Measurements from ENCODE around the gene CLIC3.
A peak's percentile ranks its signal among the peaks of the same experiment; 100 is the strongest.

CLIC3 gene

DNA sequence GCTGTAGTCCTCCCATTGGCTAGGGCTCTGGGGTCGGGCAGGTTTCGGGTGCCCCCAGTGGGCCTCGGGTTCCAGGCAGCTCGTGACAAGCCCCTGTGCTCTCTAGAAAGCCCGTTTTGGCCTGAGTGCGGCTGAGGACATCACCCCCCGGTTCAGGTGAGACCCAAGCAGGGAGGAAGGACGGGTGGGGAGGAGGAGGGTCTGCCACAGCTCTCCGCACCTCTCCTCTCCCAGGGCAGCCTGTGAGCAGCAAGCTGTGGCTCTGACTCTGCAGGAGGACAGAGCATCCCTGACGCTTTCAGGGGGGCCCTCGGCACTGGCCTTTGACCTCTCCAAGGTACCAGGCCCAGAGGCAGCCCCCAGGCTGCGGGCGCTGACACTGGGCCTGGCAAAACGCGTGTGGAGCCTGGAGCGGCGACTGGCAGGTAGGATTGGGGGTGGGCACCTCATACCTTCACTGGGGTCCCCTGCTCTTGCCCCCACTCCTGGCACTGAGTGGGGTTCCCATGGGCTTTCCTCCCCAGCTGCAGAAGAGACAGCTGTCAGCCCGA is 3.5 kb downstream of the CLIC3 start:
- TF ChIP-seq POLR2A (IDR thresholded peaks at IDR 0.05; ENCODE audit: low read length): no peak
- TF ChIP-seq GATA1 (IDR thresholded peaks at IDR 0.05; ENCODE audit: low read depth, low read length): no peak
- no peak for DNase-seq

DNA sequence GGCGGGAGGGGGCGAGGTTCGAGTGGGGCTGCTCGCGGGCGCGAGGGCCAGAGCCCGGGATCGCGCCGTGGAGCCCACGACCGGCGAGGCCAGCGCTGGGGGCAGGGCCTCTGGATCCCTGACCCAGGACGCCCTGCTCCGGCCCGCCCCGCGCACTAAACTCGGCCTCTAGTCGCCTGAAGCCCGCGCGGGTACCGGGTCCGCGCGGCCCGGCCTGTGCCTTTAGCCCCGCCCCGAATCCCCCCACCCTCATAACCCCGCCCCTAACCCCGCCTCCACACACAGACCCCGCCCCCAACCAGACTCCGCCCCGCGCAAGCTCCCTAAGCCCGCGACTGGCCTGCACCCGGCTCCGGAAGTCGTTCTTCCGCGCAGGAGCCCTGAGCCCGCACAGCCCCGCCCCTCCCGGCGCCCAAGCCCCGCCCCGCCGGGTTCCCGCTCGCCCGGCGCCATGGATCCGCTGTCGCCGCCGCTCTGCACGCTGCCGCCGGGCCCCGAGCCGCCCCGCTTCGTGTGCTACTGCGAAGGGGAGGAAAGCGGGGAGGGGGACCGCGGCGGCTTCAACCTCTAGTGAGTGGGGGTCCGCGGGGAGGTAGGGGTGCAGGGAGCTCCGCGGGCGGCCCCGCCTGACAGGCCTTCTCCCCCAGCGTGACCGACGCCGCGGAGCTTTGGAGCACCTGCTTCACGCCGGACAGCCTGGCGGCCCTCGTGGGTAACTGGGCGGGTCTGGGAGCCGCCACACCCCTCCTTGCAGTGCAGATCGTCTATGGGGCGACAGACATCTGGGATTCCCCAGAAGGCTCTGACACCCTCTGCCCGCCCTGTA is 4.2 kb downstream of the CLIC3 start, which contains the start of gene PAXX:
Gene PAXX (plus strand): TSS at position 430 of the 826 bp plus-strand sequence. CDS start 22 bp downstream, at position 452.
- peak; percentile 91 to 92 for DNase-seq
- TF ChIP-seq POLR2A (IDR thresholded peaks at IDR 0.05; ENCODE audit: low read length) (peak; percentile 49), GATA1 (IDR thresholded peaks at IDR 0.05; ENCODE audit: low read depth, low read length) (no peak)

DNA sequence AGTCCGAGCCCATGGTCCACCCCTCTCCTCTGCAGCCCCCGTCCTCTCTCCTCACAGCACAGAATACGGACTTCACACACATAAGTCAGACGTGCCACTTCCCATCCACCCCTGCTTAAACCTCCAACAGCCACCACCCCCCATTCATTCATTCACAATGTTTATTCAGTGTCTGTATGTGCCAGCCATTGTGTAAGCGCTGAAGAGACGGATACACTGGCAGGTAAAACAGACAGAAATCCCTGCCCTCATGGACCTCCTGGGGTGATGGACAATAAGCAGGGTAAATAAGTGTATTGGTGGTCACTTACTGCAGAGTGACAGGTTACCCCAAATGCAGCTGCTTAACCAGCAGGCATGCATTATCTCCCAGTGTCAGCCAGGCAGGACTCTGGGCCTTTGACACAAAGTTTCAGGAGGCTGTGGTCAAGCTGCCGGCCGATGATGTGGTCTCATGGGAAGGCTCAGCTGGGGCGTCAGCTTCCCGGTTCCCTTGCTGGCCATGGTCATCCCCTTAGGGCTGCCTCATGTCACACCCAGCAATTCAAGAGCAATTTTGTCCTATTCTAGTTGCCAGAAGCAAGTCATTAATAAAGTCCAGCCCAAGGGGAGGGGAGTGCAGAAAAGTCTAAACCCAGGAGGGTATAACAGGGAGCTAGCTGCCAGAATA is 6.0 kb downstream of the CLIC3 start:
- TF ChIP-seq GATA1 (IDR thresholded peaks at IDR 0.05; ENCODE audit: low read depth, low read length) (no peak), POLR2A (IDR thresholded peaks at IDR 0.05; ENCODE audit: low read length) (no peak)
- no peak for DNase-seq

GRCh38 chr9:136988872-136989271 is 7.5 kb downstream of the CLIC3 start:
- no peak for DNase-seq
- TF ChIP-seq POLR2A (IDR thresholded peaks at IDR 0.05; ENCODE audit: low read length) (no peak), GATA1 (IDR thresholded peaks at IDR 0.05; ENCODE audit: low read depth, low read length) (no peak)

GRCh38 chr9:136985853-136986252 is 10.5 kb downstream of the CLIC3 start:
- no peak for DNase-seq
- no peak for TF ChIP-seq POLR2A (IDR thresholded peaks at IDR 0.05; ENCODE audit: low read length)
- no peak for TF ChIP-seq GATA1 (IDR thresholded peaks at IDR 0.05; ENCODE audit: low read depth, low read length)

DNA sequence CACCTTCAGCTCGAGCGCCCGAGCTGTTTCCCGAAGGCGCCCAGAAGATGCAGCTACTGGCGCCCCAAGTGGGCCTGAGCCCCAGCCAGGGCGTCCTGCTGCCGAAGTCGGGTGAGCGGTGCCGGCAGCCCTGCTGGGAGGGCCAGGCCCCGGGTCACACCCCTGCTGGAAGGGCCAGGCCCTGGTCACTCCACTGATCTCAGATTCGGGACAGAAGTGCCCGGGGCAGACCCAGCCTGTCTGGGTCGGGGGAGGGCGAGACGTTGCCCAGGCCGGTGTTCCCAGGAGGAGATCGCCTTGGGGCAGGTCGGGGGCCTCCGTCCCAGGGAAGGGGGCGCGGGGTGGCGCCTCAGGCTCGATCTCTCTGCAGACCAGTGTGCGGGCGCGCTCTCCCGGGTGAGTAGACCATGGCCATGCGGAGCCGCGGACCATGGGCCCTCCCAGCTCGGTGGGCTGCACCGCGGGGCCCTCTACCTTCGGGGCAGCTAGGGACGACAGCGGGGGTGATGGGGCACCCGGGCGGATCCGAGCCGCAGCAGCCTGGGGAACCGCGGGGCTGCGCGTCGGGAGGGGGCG is 11.3 kb downstream of the CLIC3 start:
- TF ChIP-seq POLR2A (IDR thresholded peaks at IDR 0.05; ENCODE audit: low read length) (no peak), GATA1 (IDR thresholded peaks at IDR 0.05; ENCODE audit: low read depth, low read length) (no peak)
- no peak for DNase-seq

DNA sequence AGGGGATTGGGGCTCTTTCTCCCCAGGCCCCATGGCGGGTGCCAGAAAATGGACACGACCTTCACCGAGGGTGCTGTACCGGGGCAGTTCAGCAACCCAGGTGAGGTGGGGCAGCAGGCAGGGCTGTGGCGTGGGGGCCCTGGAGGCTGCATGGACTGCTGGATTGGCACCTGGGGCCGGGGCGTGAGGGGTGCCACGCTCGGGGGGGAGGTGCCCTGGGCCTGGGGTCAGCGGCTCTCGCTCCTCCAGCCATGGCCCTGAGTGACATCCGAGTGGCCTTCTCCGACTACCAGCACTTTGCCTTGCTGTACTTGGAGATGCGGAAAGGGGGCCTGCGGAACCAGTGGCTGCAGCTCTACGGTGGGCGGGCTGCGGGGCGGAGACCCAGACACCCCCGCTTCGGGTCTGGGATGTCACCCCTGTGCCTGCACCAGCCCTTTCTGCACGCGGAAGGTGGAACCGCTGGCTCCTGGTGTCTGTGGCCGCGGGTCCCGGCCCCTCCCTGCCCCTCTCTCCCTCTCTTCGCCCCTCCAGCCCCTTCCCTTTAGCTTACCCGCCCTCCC is 11.8 kb downstream of the CLIC3 start:
- TF ChIP-seq POLR2A (IDR thresholded peaks at IDR 0.05; ENCODE audit: low read length) (no peak), GATA1 (IDR thresholded peaks at IDR 0.05; ENCODE audit: low read depth, low read length) (no peak)
- DNase-seq: no peak

DNA sequence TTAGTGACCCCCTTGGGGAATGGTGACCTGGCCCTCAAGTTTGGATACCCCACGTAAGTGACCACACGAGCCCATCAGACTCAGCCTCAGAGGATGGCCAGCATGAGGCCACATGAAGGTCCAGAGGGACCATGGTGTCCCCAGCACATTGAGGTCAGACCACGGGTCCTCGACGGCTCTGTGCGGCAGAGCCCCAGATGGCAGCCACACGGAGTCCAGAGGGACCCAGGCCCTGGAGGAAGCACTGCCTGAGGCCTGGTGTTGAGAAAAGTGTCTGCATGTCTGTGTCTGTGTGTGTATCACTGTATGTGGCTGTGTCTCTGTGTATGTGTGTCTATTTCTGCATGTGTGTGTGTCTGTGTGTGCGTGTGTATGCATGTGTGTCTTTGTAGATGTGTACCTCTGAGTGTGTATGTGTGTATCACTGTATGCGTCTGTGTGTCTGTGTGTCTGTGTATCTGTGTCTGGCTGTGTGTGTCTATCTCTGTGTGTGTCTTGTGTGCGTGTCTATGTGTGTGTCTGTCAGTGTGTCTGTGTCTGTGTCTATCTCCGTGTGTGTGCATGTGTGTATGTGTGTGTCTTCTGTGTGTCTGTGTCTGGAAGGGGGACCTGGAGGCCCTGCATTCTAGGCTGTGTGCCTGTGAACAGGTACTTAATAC is 12.6 kb downstream of the CLIC3 start:
- TF ChIP-seq GATA1 (IDR thresholded peaks at IDR 0.05; ENCODE audit: low read depth, low read length) (no peak), POLR2A (IDR thresholded peaks at IDR 0.05; ENCODE audit: low read length) (no peak)
- no peak for DNase-seq

- TF ChIP-seq GATA1 (IDR thresholded peaks at IDR 0.05; ENCODE audit: low read depth, low read length) (no peak), POLR2A (IDR thresholded peaks at IDR 0.05; ENCODE audit: low read length) (no peak)
- DNase-seq: no peak
Measured at GRCh38 chr9:136983167-136983566, 13.2 kb downstream of the CLIC3 start.

- TF ChIP-seq GATA1 (IDR thresholded peaks at IDR 0.05; ENCODE audit: low read depth, low read length) (no peak), POLR2A (IDR thresholded peaks at IDR 0.05; ENCODE audit: low read length) (no peak)
- DNase-seq: no peak
Measured at GRCh38 chr9:136982232-136983051, 13.9 kb downstream of the CLIC3 start, which contains the start of gene LCNL1. TSS of gene LCNL1 (plus strand) at chr9:136982993. CDS start at chr9:136983587, 594 bp downstream.

- no peak for TF ChIP-seq POLR2A (IDR thresholded peaks at IDR 0.05; ENCODE audit: low read length)
- TF ChIP-seq GATA1 (IDR thresholded peaks at IDR 0.05; ENCODE audit: low read depth, low read length): no peak
- DNase-seq: no peak
Measured at GRCh38 chr9:136981588-136982231, 14.7 kb downstream of the CLIC3 start.

All from erythroblast (primary cell).